Tibial nerve (tissue), 4 donors: ENCODE results near the gene FYB1. TPM values are rescaled to one million over a fixed set of nuclear protein-coding genes. Genes with fewer than 3 reads are reported as not detected.

ENCODE experiments used
- DNase-seq, 2 donors: peaks; one replicate each; pipeline ENCODE4 v3.0.0-alpha.2; 2019; ENCODE audit warnings: low spot score in 2 of 2
- H3K27ac ChIP-seq, 4 donors: fragments of 200-600 bp; sonication (generic) in 3 of 4; one replicate each; pipeline ENCODE4 v1.5.1; 2017 to 2019; ENCODE audit warnings: mild to moderate bottlenecking in 1 of 4
- H3K27me3 ChIP-seq, 2 donors: fragments of 200-600 bp; sonication (generic) in 1 of 2; one replicate each; pipeline versions ENCODE4 v1.5.1 to v1.6.0; 2017 to 2019
- H3K36me3 ChIP-seq, 3 donors: fragments of 200-600 bp; sonication (generic); one replicate each; pipeline ENCODE4 v1.5.1; 2018 to 2019
- H3K4me1 ChIP-seq, 4 donors: fragments of 200-600 bp; sonication (generic) in 3 of 4; one replicate each; pipeline ENCODE4 v1.5.1; 2017 to 2019
- H3K4me3 ChIP-seq, 4 donors: fragments of 200-600 bp; sonication (generic) in 3 of 4; one replicate each; pipeline ENCODE4 v1.5.1; 2017 to 2019; ENCODE audit warnings: mild to moderate bottlenecking in 1 of 4, moderate library complexity in 1 of 4
- H3K9me3 ChIP-seq, 4 donors: fragments of 200-600 bp; sonication (generic) in 3 of 4; one replicate each; pipeline ENCODE4 v1.5.1; 2017 to 2019
- CTCF ChIP-seq, 5 experiments: fragments of 200-600 bp in 3 of 5; fragments of 450-650 bp in 2 of 5; sonication (generic) in 3 of 5; IDR thresholded peaks; one replicate each; pipeline ENCODE4 v1.5.1; 2016 to 2019; ENCODE audit warnings: antibody characterized with exemption in 5 of 5, mild to moderate bottlenecking in 3 of 5, moderate library complexity in 2 of 5
- EP300 ChIP-seq, 2 donors: sonication (generic); formaldehyde crosslinking; IDR thresholded peaks; one replicate each; pipeline ENCODE4 v1.6.1; 2017; ENCODE audit warnings: antibody characterized with exemption in 2 of 2, mild to moderate bottlenecking in 1 of 2
- POLR2A ChIP-seq, 2 donors: fragments of 450-650 bp; IDR thresholded peaks; one replicate each; pipeline ENCODE4 v1.6.1; 2017; ENCODE audit warnings: antibody characterized with exemption in 2 of 2, mild to moderate bottlenecking in 2 of 2, moderate library complexity in 2 of 2
- WGBS, 2 donors: methylation state at CpG; one replicate each; pipeline ENCODE4 v1.1.5; 2018; 5-methylcytosine and 5-hydroxymethylcytosine counted together
- total RNA-seq, 4 donors: library from RNA; depleted of rRNA; stranded (reverse); fragments of >200 nt; gene quantifications; one replicate each; pipeline ENCODE4 v1.1.0, GENCODE V29; 2016

The FYB1 gene
- total RNA-seq, 4 donors from 2014 or later, result 6.7 to 25.1 (median 16.3) TPM

DNA sequence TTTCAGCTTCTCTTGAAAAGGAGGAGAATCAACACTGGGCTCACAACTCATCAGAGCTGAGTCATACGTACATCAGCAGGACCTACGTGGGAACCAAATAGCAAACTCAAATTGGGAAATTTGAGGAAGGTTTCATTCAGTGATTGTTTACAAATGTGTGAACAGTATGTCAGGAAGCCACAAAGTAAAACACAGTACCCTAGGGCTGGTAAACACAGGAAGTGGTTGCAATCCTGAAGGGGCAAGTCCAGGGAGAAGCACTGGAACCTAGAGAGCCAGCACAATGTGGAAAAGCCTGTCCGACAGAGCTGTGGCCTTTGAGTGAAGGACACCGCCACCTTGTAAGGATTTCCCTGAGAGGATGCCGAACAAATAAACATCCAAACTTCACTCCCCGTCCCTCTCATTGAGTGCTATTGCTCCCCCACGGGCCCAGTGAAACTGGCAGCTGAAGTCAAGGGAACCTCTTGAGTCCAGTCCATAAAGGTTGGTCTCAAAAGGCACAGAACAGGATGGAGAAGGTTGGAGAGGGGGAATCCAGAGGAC lies 118.4 kb downstream of the FYB1 start:
- DNase-seq, result no peak
- WGBS, 2 donors, result 82 to 84% methylated on average over 7 of the region's 7 CpGs
- Histone ChIP-seq H3K9me3 (no peaks in the 10 kb centered on the region), H3K27ac (no peak overlapping the region), H3K4me3 (no peak overlapping the region), H3K4me1 (no peaks in the 10 kb centered on the region), H3K27me3 (no peaks in the 10 kb centered on the region), H3K36me3 (no peaks in the 10 kb centered on the region)
- TF ChIP-seq POLR2A (IDR thresholded peaks at IDR 0.05), result no peak

GRCh38 chr5:39100301-39100850 lies 119.0 kb downstream of the FYB1 start:
- Histone ChIP-seq H3K9me3 (no peaks in the 10 kb centered on the region), H3K27ac (no peak overlapping the region), H3K4me1 (no peaks in the 10 kb centered on the region), H3K27me3 (no peaks in the 10 kb centered on the region), H3K4me3 (no peak overlapping the region), H3K36me3 (no peaks in the 10 kb centered on the region)
- WGBS, 2 donors, result 88 to 93% methylated on average over 6 of the region's 6 CpGs
- TF ChIP-seq CTCF (IDR thresholded peaks at IDR 0.05), result no peak
- no peak for TF ChIP-seq POLR2A (IDR thresholded peaks at IDR 0.05)
- TF ChIP-seq EP300 (IDR thresholded peaks at IDR 0.05), result no peak
- no peak for DNase-seq

DNA sequence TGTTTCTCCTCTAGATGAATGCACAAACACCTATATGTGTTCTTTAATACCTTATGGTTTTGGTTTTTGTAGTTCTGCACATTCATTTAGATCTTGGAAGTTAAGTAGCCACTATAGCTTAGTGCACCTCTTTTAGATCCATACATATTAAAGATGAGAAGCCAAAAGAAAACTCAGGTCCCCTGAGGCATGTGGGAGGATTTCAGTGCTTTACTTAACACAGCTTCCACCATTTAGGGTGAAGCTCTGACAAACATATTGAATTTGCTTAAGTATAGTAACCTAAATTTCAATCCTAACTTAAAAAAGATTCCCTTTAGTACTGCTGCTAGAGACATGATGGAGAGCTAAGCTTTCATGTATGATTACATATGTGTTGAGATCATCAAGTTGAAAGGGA lies 119.5 kb downstream of the FYB1 start:
- TF ChIP-seq POLR2A (IDR thresholded peaks at IDR 0.05), result no peak
- no peak for TF ChIP-seq CTCF (IDR thresholded peaks at IDR 0.05)
- TF ChIP-seq EP300 (IDR thresholded peaks at IDR 0.05), result no peak
- no peaks in the 10 kb centered on the region for H3K27me3 ChIP-seq
- H3K27ac ChIP-seq, result no peak overlapping the region
- no peak overlapping the region for H3K4me3 ChIP-seq
- no peaks in the 10 kb centered on the region for H3K4me1 ChIP-seq
- no peaks in the 10 kb centered on the region for H3K9me3 ChIP-seq
- DNase-seq, result no peak
- H3K36me3 ChIP-seq, result no peaks in the 10 kb centered on the region

DNA sequence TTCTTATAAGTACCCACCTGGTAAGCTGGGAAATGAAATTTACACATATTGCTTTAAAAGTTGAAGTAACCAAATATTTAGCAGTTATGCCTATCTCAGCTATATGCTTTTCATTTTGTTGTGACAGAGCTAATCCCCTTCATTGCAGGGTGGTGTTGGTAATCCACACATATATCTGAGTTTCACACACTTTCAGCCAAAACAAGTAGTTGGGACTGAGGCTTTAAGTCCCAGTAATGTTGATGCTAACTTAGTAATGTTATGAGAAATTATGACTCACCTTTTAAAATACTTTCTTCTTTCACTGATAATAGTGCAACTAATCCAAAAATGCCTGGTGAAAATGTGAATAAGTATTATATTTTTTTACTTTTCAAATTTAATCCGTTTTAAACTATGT lies 126.0 kb downstream of the FYB1 start:
- Histone ChIP-seq H3K4me1 (no peaks in the 10 kb centered on the region), H3K27me3 (no peaks in the 10 kb centered on the region)
- no peak for TF ChIP-seq POLR2A (IDR thresholded peaks at IDR 0.05)
- no peak for TF ChIP-seq EP300 (IDR thresholded peaks at IDR 0.05)
- no peak for TF ChIP-seq CTCF (IDR thresholded peaks at IDR 0.05)

DNA sequence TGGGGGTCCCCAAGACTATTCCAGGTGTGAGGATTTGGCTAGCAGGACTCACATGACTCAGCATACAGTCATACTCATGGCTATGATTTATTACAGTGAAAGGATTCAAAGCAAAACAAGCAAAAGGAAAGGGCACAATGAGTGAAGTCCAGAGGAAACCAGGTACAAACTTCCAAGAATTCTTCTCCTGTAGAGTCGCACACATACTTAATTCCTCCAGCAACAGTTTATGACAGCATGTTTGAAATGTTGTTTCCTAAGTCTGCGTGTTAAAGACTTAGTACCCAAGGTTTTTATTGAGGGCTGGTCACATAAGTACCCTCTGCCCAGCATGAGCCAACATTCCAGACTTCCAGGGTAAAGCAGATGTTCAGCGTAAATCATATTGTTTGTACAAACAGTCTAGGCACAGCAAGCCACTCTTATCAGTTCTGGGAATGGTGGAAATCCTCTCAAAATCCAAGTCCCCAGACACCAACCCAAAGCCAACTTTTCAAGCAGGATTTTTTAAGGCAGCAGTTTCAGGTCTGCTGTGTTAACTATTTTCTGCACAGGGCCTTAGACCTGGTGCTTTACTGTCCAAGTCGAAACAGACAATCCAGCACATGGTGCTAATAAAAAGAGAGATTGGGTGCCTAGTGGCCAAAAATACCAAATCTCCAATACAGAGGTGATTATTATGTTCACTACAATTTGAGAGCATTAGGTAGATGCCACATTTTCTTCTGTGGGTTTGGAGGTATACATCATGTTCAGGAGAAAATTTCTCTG lies 126.6 kb downstream of the FYB1 start:
- Histone ChIP-seq H3K36me3 (no peaks in the 10 kb centered on the region), H3K27me3 (no peaks in the 10 kb centered on the region), H3K9me3 (peaks cover 0 to 9% (median 2%) of the 10 kb centered on the region in 4 donors), H3K4me1 (no peaks in the 10 kb centered on the region), H3K27ac (no peak overlapping the region), H3K4me3 (no peak overlapping the region)
- TF ChIP-seq CTCF (IDR thresholded peaks at IDR 0.05), result no peak
- no peak for TF ChIP-seq EP300 (IDR thresholded peaks at IDR 0.05)
- no peak for TF ChIP-seq POLR2A (IDR thresholded peaks at IDR 0.05)
- no peak for DNase-seq
- WGBS, 2 donors, result 47 to 66% methylated on average over 4 of the region's 4 CpGs

More for the DNA sequence above, 126.0 kb downstream of the FYB1 start:
- no peak for DNase-seq
- Histone ChIP-seq H3K27ac (no peak overlapping the region), H3K36me3 (no peaks in the 10 kb centered on the region), H3K4me3 (no peak overlapping the region), H3K9me3 (peaks cover 0 to 9% (median 2%) of the 10 kb centered on the region in 4 donors)
- 38 to 48% methylated on average over 1 of the region's 1 CpG for WGBS, 2 donors
